ACC112 (cell line): ENCODE measurements around the gene CINP.
A peak's percentile ranks its signal among the peaks of the same experiment; 100 is the strongest.
"Not testable (repeated sequence)": the region's sequence is repeated elsewhere in the genome, so short reads cannot be mapped to it uniquely, and the experiment has no call there.

ENCODE experiments used
- H2AFZ ChIP-seq: fragments of 200-600 bp; sonication (generic); one replicate; pipeline ENCODE4 v1.6.0; 2017; ENCODE audit warnings: antibody characterized with exemption, low read length; ENCODE audit not compliant: unreplicated experiment
- H3K27ac ChIP-seq: fragments of 200-600 bp; sonication (generic); 2 replicates; pipeline ENCODE4 v1.5.1; 2014; ENCODE audit warnings: low read depth, mild to moderate bottlenecking, antibody characterized with exemption, low read length, moderate library complexity
- H3K27me3 ChIP-seq: fragments of 200-600 bp; sonication (generic); 2 replicates; pipeline ENCODE4 v1.6.1; 2014; ENCODE audit warnings: mild to moderate bottlenecking, antibody characterized with exemption, low read length, moderate library complexity, mixed read lengths; ENCODE audit not compliant: insufficient read depth
- H3K36me3 ChIP-seq: fragments of 200-600 bp; sonication (generic); 2 replicates; pipeline ENCODE4 v1.6.1; 2016; ENCODE audit warnings: mild to moderate bottlenecking, antibody characterized with exemption, low read length, moderate library complexity, mixed read lengths; ENCODE audit not compliant: insufficient read depth
- H3K4me1 ChIP-seq: fragments of 200-600 bp; sonication (generic); one replicate; pipeline ENCODE4 v1.6.1; 2016; ENCODE audit warnings: low read length, mixed read lengths; ENCODE audit not compliant: insufficient read depth, unreplicated experiment, control insufficient read depth
- H3K4me3 ChIP-seq: fragments of 200-600 bp; sonication (generic); 2 replicates; pipeline ENCODE4 v1.5.1; 2014; ENCODE audit warnings: mild to moderate bottlenecking, low read depth, low read length
- H3K79me2 ChIP-seq: fragments of 200-600 bp; sonication (generic); one replicate; pipeline ENCODE4 v1.6.0; 2016; ENCODE audit warnings: low read length; ENCODE audit not compliant: control insufficient read depth, unreplicated experiment, insufficient read depth

Gene CINP

DNA sequence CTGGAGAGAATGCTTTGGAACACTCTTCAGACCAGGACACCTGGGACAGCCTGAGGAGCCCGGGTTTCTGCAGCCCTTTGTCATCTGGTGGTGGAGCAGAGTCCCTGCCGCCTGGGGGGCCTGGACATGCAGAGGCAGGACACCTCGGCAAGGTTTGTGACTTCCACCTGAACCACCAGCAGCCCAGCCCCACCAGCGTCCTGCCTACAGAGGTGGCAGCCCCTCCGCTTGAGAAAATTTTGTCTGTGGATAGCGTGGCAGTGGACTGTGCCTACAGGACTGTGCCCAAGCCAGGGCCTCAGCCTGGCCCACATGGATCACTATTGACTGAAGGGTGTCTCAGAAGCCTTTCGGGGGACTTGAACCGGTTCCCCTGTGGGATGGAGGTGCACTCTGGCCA is 21.1 kb downstream of the CINP start:
- Histone ChIP-seq H3K27ac (no peak overlapping the region), H3K36me3 (peaks cover 5% of the 10 kb centered on the region; the same call in 1 of the 2 replicates)

DNA sequence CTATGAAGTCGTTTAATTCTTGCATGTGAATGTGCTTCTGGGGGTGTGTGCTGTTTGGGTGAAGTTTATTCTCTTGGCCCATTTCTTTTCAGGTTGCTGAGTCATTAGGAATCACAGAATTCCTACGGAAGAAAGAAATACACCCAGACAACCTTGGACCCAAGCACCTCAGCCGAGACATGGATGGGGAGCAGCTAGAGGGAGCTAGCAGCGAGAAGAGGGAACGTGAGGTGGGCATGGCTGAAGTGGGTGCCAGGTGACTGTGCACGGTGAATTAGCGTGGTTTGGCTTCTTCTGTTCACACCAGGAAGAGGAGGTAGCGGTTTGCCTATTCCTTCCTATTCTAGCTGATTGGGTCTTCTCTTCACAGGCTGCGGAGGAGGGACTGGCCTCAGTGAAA is 24.0 kb downstream of the CINP start:
- H3K4me3 ChIP-seq, result no peak overlapping the region
- peaks cover 2% of the 10 kb centered on the region for H3K4me1 ChIP-seq
- no peaks in the 10 kb centered on the region for H3K79me2 ChIP-seq
- peaks cover 11% of the 10 kb centered on the region; the same call in 1 of the 2 replicates for H3K36me3 ChIP-seq
- no peak overlapping the region for H3K27ac ChIP-seq
- H2AFZ ChIP-seq, result no peak overlapping the region
- H3K27me3 ChIP-seq, result no peaks in the 10 kb centered on the region

More for the DNA sequence above, 21.1 kb downstream of the CINP start:
- H3K27me3 ChIP-seq, result no peaks in the 10 kb centered on the region
- no peak overlapping the region for H3K4me3 ChIP-seq
- H3K79me2 ChIP-seq, result no peaks in the 10 kb centered on the region
- H3K4me1 ChIP-seq, result no peaks in the 10 kb centered on the region
- H2AFZ ChIP-seq, result no peak overlapping the region

- H3K4me3 ChIP-seq, result no peak overlapping the region
- H2AFZ ChIP-seq, result no peak overlapping the region
- peaks cover 11% of the 10 kb centered on the region; the same call in 1 of the 2 replicates for H3K36me3 ChIP-seq
Observed at GRCh38 chr14:102335163-102335562, 27.5 kb downstream of the CINP start.

GRCh38 chr14:102333795-102334705 is 28.6 kb downstream of the CINP start:
- Histone ChIP-seq H3K27ac (no peak overlapping the region), H3K36me3 (peaks cover 11% of the 10 kb centered on the region; the same call in 1 of the 2 replicates), H3K4me1 (peaks cover 2% of the 10 kb centered on the region), H3K4me3 (no peak overlapping the region), H3K79me2 (no peaks in the 10 kb centered on the region), H3K27me3 (no peaks in the 10 kb centered on the region), H2AFZ (no peak overlapping the region)

More at GRCh38 chr14:102335163-102335562, 27.5 kb downstream of the CINP start:
- Histone ChIP-seq H3K4me1 (peaks cover 2% of the 10 kb centered on the region), H3K27ac (no peak overlapping the region), H3K79me2 (no peaks in the 10 kb centered on the region), H3K27me3 (no peaks in the 10 kb centered on the region)

DNA sequence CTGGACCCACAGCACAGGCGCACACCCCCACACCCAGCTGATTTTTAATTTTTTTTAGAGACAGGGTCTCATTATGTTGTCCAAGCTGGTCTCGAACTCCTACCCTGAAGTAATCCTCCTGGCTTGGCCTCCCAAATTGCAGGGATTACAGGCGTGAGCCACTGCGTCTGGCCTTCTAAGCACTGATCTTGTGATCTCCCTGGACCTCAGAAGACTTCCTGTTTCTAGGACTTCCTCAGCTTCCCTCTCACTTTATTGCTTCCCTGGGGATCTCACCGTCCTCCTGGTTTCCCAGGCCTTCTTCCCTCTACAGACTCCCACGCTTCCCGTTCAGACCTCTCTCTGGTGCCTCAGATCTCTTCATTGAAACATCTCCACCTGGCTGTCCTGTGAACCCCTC is 29.3 kb downstream of the CINP start:
- peaks cover 11% of the 10 kb centered on the region; the same call in 1 of the 2 replicates for H3K36me3 ChIP-seq
- no peaks in the 10 kb centered on the region for H3K79me2 ChIP-seq
- H3K27ac ChIP-seq, result no peak overlapping the region

GRCh38 chr14:102330806-102331205 is 31.9 kb downstream of the CINP start:
- Histone ChIP-seq H2AFZ (no peak overlapping the region), H3K27ac (no peak overlapping the region), H3K4me1 (peaks cover 2% of the 10 kb centered on the region), H3K36me3 (peaks cover 10% of the 10 kb centered on the region; the same call in 1 of the 2 replicates), H3K27me3 (no peaks in the 10 kb centered on the region), H3K4me3 (no peak overlapping the region), H3K79me2 (no peaks in the 10 kb centered on the region)

More for the DNA sequence above, 29.3 kb downstream of the CINP start:
- Histone ChIP-seq H3K27me3 (no peaks in the 10 kb centered on the region), H3K4me3 (no peak overlapping the region), H3K4me1 (peaks cover 2% of the 10 kb centered on the region), H2AFZ (no peak overlapping the region)

- not testable (repeated sequence) for H3K4me1 ChIP-seq, H3K36me3 ChIP-seq, H3K27me3 ChIP-seq, H3K27ac ChIP-seq, H3K79me2 ChIP-seq, H3K4me3 ChIP-seq, H2AFZ ChIP-seq
Observed at GRCh38 chr14:102329381-102329780, 33.3 kb downstream of the CINP start.

DNA sequence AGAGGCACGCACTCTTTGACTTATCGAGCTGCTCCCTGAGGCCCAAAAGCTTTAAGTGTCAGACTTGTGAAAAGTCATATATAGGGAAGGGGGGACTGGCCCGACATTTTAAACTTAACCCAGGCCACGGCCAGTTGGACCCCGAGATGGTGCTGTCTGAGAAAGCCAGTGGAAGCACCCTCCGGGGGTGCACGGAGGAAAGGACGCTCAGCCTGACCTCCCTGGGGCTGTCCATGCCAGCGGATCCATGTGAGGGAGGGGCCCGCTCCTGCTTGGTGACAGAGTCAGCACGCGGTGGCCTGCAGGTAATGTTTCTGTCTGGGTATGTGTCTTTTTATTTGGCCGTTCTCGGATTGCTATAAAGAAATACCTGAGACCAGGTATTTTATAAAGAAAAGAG is 36.1 kb downstream of the CINP start:
- Histone ChIP-seq H3K4me1 (peaks cover 5% of the 10 kb centered on the region), H3K27ac (no peak overlapping the region), H3K79me2 (no peaks in the 10 kb centered on the region), H2AFZ (no peak overlapping the region), H3K4me3 (no peak overlapping the region), H3K36me3 (peaks cover 5% of the 10 kb centered on the region; the same call in 1 of the 2 replicates), H3K27me3 (no peaks in the 10 kb centered on the region)

DNA sequence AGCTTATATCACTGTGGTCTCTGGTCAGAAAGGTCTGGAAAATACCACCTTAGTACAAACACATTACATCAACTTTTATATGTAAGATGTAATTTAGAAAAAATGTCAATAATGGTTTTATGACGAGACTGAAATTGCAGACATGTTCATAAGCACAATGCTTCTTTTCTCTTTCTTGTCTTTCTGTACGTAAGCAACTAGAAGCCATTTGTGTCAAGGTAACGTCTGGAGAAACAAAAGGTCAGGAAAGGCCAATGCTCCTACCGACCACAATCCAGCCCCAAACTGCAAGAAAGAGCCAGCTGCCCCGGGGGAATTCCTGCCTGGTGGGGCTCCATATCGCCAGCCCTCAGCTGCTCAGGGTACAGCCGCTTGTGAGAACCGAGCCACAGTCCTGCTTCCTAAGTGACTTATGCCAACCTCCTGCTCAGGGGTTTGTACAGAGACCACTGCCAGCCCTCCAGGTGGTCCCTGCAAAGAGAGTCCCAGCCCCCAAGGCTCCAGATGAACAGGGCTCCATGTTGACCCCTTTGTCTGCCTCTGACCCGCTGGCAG is 36.8 kb downstream of the CINP start:
- no peak overlapping the region for H2AFZ ChIP-seq
- peaks cover 10% of the 10 kb centered on the region for H3K4me1 ChIP-seq
- no peak overlapping the region for H3K27ac ChIP-seq
- H3K27me3 ChIP-seq, result no peaks in the 10 kb centered on the region
- H3K36me3 ChIP-seq, result peaks cover 5% of the 10 kb centered on the region; the same call in 1 of the 2 replicates
- no peak overlapping the region for H3K4me3 ChIP-seq
- H3K79me2 ChIP-seq, result peaks cover 3% of the 10 kb centered on the region

- peaks cover 15% of the 10 kb centered on the region for H3K79me2 ChIP-seq
- peaks cover 5% of the 10 kb centered on the region; the same call in 1 of the 2 replicates for H3K36me3 ChIP-seq
- H3K4me1 ChIP-seq, result peaks cover 19% of the 10 kb centered on the region
- no peak overlapping the region for H2AFZ ChIP-seq
- no peak overlapping the region for H3K4me3 ChIP-seq
- peak overlapping the region; percentile 35 for H3K27ac ChIP-seq
- H3K27me3 ChIP-seq, result no peaks in the 10 kb centered on the region
Observed at GRCh38 chr14:102323102-102323501, 39.6 kb downstream of the CINP start.
